ENCODE measurements around the gene MSH5.

The MSH5 gene

GRCh38 chr6:31776485-31776988 is 36.7 kb downstream of the MSH5 start:
- no peak for TF ChIP-seq CTCF (conservative IDR thresholded peaks at IDR 0.05; ENCODE audit: low read depth, low read length)
- no peak overlapping the region for H3K4me3 ChIP-seq (IDR thresholded peaks at IDR 0.05; ENCODE audit: insufficient read depth, low read depth, low read length)
- H3K27me3 ChIP-seq (ENCODE audit: insufficient read depth, low read depth): no peaks in the 10 kb centered on the region
- peak overlapping the region; percentile 58 for H3K9ac ChIP-seq
- peak overlapping the region; percentile 89 for H3K4me2 ChIP-seq
- H3K27ac ChIP-seq: peak overlapping the region; percentile 79
- peaks cover 1% of the 10 kb centered on the region; the same call in 1 of the 2 replicates for H3K36me3 ChIP-seq (ENCODE audit: insufficient read depth)
- H2AFZ ChIP-seq (ENCODE audit: low read depth): peak overlapping the region; percentile 47; the same call in 1 of the 2 replicates
- no peaks in the 10 kb centered on the region for H3K79me2 ChIP-seq (ENCODE audit: insufficient read depth, low read depth)
- H3K4me1 ChIP-seq (ENCODE audit: low read depth, poor library complexity, severe bottlenecking): peaks cover 40% of the 10 kb centered on the region
- H4K20me1 ChIP-seq (ENCODE audit: insufficient read depth): no peaks in the 10 kb centered on the region

- no peak within 1 kb of the TSS for H3K4me3 ChIP-seq (IDR thresholded peaks at IDR 0.05; ENCODE audit: insufficient read depth, low read depth, low read length)
- peak within 1 kb of the TSS; percentile 89 for H3K4me2 ChIP-seq
- H3K4me1 ChIP-seq (ENCODE audit: low read depth, poor library complexity, severe bottlenecking): peaks cover 40% of the 10 kb centered on the region
- no peaks in the 10 kb centered on the region for H4K20me1 ChIP-seq (ENCODE audit: insufficient read depth)
- H3K27me3 ChIP-seq (ENCODE audit: insufficient read depth, low read depth): no peaks in the 10 kb centered on the region
- no peaks in the 10 kb centered on the region for H3K79me2 ChIP-seq (ENCODE audit: insufficient read depth, low read depth)
- TF ChIP-seq CTCF (conservative IDR thresholded peaks at IDR 0.05; ENCODE audit: low read depth, low read length): no peak
- H3K36me3 ChIP-seq (ENCODE audit: insufficient read depth): peaks cover 5% of the 10 kb centered on the region; the same call in 1 of the 2 replicates
- peak within 1 kb of the TSS; percentile 58 for H3K9ac ChIP-seq
- peak within 1 kb of the TSS; percentile 47; the same call in 1 of the 2 replicates for H2AFZ ChIP-seq (ENCODE audit: low read depth)
- H3K27ac ChIP-seq: peak within 1 kb of the TSS; percentile 79
These were observed 37.3 kb downstream of the MSH5 start, which contains the start of gene VWA7 for GRCh38 chr6:31776989-31777666. Gene VWA7, minus strand, starts transcription at chr6:31777328. Its CDS starts 549 bp downstream, at chr6:31776779.

- no peaks in the 10 kb centered on the region for H3K79me2 ChIP-seq (ENCODE audit: insufficient read depth, low read depth)
- H3K36me3 ChIP-seq (ENCODE audit: insufficient read depth): peaks cover 5% of the 10 kb centered on the region; the same call in 1 of the 2 replicates
- H3K27me3 ChIP-seq (ENCODE audit: insufficient read depth, low read depth): no peaks in the 10 kb centered on the region
- peaks cover 40% of the 10 kb centered on the region for H3K4me1 ChIP-seq (ENCODE audit: low read depth, poor library complexity, severe bottlenecking)
- no peak overlapping the region for H3K4me3 ChIP-seq (IDR thresholded peaks at IDR 0.05; ENCODE audit: insufficient read depth, low read depth, low read length)
- peak overlapping the region; percentile 89 for H3K4me2 ChIP-seq
- no peak for TF ChIP-seq CTCF (conservative IDR thresholded peaks at IDR 0.05; ENCODE audit: low read depth, low read length)
- peak overlapping the region; percentile 58; the same call in 1 of the 2 replicates for H3K9ac ChIP-seq
- no peak overlapping the region for H2AFZ ChIP-seq (ENCODE audit: low read depth)
- H3K27ac ChIP-seq: peak overlapping the region; percentile 79
- H4K20me1 ChIP-seq (ENCODE audit: insufficient read depth): no peaks in the 10 kb centered on the region
These were observed 37.9 kb downstream of the MSH5 start for GRCh38 chr6:31777667-31778050.

- no peaks in the 10 kb centered on the region for H3K27me3 ChIP-seq (ENCODE audit: insufficient read depth, low read depth)
- H3K4me2 ChIP-seq: peak overlapping the region; percentile 89; the same call in 1 of the 2 replicates
- H3K4me1 ChIP-seq (ENCODE audit: low read depth, poor library complexity, severe bottlenecking): peaks cover 40% of the 10 kb centered on the region
- H2AFZ ChIP-seq (ENCODE audit: low read depth): no peak overlapping the region
- H3K27ac ChIP-seq: peak overlapping the region; percentile 79
- no peak overlapping the region for H3K4me3 ChIP-seq (IDR thresholded peaks at IDR 0.05; ENCODE audit: insufficient read depth, low read depth, low read length)
- no peak for TF ChIP-seq CTCF (conservative IDR thresholded peaks at IDR 0.05; ENCODE audit: low read depth, low read length)
- H3K36me3 ChIP-seq (ENCODE audit: insufficient read depth): peaks cover 5% of the 10 kb centered on the region; the same call in 1 of the 2 replicates
- no peaks in the 10 kb centered on the region for H3K79me2 ChIP-seq (ENCODE audit: insufficient read depth, low read depth)
- no peak overlapping the region; the same call in 1 of the 2 replicates for H3K9ac ChIP-seq
- H4K20me1 ChIP-seq (ENCODE audit: insufficient read depth): no peaks in the 10 kb centered on the region
These were observed 38.4 kb downstream of the MSH5 start for GRCh38 chr6:31778193-31778592.
